Stimulated activated CD4-positive, alpha-beta T cell treated with anti-CD3 and anti-CD28 coated beads, TNF-alpha, amount 100 ng/mL, for 48 hours (primary cell): ENCODE data around the gene OPRL1.
"Not testable (repeated sequence)": the region's sequence is repeated elsewhere in the genome, so short reads cannot be mapped to it uniquely, and the experiment has no call there.

ENCODE experiments used
- DNase-seq, 3 donors: peaks; one replicate each; pipeline ENCODE4 v3.0.0-alpha.2; 2020; ENCODE audit warnings: low read depth in 3 of 3

OPRL1 gene

DNA sequence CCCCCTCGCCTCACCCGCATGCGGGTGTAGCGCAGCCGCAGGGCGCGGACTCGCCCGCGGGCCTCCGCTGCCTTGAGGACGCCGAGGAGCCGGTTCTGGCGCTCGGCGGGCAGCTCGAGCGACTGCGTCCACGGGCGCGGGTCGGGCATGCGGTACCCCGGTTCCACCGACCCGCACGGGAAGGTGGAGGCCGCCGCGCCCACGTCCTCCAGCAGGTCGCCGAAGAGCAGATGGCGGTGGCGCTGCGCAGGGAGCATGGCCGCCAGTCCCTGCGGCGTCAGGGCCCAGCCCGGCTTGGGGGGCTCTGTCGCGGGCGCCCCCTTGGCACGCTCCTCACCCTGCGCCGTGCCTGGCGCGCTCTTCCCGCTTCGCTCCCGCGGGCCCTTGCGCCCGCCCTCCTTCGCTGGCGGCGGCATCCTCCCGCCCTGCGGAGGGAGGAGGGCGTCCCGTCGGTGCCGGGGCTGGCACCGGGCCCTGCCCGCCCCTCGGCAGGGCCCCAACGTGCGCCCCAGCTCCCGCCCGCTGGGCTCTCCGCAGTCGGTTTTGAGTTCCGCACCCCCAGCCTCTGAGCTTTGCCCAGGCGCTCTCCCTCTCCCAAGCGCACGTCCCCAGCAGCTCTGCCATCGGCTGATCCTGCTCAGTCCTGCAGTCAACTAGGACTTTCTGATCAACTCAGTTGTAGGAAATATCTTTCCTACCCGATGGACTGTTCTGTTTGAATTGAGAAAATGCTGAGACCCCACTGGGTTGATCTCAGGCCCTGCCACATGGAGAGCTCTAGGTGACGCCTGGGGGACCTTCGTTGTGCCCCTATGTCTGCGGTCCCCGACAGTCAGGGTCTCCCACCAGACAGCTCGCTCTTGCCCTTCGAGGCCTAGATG, 4.2 kb downstream of the OPRL1 start, which contains the start of gene LKAAEAR1:
LKAAEAR1 (minus strand) TSS at position 595 of the 881 bp plus-strand sequence; CDS start at position 416, 179 bp downstream.
- DNase-seq = no peak

DNA sequence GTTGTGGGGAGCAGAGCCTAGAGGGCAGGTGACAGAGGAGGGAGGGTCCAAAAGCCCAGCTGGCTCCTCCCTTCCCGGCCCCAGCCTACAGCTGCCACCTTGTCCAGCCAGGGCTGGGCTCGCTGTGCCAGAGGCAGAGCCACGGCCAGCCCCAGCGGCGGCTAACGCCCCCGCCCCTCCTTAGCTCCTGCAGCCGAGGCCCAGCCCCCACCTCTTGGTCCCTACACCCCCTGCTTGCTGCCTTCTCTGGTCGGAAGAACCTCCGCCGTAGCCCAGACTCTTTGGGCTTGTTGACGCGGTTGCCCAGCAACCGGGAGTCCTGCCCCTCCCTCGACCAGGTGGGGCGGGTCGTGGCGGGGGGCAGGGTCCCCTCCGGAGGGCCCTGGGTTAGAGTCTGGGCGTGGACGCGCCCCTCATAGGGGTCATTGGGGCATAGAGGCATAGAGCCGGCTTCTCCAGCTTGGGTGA, 4.8 kb downstream of the OPRL1 start:
- DNase-seq = no peak

DNA sequence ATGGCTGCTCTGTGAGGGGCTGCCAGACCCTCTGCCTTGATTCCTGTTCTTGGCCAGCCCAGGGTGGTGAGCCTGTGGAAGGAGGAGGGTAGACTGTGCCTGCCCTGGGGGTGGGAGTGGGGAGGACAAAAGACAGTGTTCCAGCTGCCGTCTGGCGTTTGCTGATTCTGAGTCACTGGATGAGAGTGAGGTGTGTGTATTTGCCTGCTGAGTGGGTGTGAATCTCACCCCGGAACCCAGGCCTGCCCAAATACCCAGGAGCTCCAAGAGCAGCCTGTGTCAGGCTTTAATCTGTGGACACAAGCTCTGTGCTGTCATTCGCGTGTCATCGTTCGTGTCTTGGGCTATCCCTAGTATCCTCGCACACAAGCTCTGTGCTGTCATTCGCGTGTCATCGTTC, 6.9 kb downstream of the OPRL1 start:
- DNase-seq = no peak

DNA sequence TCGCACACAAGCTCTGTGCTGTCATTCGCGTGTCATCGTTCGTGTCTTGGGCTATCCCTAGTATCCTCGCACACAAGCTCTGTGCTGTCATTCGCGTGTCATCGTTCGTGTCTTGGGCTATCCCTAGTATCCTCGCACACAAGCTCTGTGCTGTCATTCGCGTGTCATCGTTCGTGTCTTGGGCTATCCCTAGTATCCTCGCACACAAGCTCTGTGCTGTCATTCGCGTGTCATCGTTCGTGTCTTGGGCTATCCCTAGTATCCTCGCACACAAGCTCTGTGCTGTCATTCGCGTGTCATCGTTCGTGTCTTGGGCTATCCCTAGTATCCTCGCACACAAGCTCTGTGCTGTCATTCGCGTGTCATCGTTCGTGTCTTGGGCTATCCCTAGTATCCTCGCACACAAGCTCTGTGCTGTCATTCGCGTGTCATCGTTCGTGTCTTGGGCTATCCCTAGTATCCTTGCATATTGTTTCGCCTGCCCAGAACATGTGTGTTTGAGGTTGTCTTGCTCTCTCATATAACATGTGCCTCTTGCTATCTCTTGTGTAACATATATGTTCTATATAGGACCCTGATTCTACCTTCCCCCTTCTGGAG, 7.4 kb downstream of the OPRL1 start:
- DNase-seq = not testable (repeated sequence)

DNA sequence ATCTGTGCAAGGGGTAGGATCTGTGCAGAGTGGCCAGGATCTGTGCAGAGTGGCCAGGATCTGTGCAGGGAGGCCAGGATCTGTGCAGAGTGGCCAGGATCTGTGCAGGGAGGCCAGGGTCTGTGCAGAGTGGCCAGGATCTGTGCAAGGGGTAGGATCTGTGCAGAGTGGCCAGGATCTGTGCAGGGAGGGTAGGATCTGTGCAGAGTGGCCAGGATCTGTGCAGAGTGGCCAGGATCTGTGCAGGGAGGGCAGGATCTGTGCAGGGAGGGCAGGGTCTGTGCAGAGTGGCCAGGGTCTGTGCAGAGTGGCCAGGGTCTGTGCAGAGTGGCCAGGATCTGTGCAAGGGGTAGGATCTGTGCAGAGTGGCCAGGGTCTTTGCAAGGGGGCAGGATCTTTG, 8.7 kb downstream of the OPRL1 start:
- DNase-seq = not testable (repeated sequence)

DNA sequence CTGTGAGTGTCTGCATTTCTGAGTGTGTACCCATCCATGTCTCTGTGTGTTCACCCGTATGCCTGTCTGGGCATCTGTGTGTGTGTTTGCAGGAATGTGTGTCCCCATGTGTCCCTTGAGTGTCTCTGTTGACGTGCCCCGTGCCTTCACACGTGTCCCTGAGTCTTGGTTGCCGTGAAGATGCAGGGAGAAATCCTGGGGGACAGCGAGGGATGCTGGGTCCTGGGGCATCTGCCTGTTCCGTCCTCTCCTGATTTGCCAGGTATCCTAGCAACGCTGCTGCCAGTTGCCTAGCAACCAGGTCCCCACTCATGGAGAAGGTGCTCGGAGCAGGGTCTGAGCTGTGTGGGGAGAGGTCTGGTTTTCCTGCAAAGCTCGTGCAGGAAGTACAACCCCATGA, 10.3 kb downstream of the OPRL1 start:
- no peak for DNase-seq

DNA sequence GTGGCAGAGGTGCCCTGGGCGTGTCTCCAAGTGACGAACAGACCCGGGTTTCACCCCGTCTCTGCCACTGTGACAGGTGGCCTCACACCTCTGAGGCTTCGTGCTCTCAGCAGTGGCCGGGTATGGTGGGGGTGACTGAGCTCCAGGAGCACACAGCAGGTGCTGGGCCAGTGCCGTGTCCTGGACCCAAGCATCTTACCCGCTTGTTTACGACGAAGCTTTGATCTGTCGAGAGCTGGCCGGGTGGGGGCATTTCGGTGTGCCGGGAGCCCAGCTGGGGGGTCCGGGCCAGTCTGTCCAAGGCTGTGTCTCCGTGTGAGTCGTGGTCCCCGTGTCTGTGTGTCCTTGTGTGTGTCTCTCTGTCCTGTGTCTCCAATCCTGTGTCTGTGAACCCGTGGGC, 11.5 kb downstream of the OPRL1 start:
- DNase-seq = no peak

DNA sequence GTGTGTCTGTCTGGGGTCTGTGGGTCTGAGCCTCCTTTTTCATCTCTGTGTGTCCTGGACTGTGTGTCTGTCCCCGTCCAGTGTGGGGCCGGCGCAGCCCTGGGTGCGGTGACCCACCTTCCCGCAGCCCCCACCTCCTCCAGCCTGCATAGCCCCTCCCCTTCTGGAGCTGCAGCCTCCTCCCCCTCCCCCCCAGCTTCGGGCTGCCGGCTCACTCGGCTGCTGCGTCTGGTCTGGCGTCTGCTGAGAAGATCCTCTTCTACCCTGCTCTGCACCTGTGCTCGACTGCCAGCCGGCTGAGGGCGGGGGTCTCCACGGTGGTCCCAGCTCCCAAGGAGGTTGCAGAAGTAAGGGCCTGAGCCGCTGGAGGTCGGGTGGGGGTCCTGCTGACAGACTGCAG, 11.9 kb downstream of the OPRL1 start:
- DNase-seq = no peak

DNA sequence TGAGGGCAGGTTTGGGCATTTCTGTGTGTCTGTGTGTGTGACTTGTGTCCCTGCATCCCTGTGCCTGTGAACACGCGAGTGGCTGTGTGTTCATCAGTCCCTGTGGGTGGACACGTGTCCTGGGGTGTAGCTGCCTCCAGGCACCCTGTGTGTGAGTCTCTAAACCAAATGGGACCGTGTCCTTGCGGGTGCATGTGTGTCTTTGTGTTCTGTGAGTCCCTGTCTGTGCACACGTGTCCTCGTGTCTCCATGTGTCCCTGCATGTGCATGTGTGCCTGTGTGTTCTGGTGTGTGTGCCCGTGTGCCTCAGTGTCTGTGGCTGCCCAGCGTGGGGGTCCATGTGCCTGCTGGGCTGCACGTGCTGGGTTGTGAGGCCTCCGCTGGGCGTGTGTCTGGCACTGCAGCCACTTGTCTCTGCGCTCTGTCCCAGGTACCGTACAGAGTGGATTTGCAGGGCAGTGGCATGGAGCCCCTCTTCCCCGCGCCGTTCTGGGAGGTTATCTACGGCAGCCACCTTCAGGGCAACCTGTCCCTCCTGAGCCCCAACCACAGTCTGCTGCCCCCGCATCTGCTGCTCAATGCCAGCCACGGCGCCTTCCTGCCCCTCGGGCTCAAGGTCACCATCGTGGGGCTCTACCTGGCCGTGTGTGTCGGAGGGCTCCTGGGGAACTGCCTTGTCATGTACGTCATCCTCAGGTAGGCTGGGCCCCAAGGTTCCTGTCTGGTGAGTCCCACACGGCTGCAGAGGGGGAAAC, 12.6 kb downstream of the OPRL1 start:
- no peak for DNase-seq

DNA sequence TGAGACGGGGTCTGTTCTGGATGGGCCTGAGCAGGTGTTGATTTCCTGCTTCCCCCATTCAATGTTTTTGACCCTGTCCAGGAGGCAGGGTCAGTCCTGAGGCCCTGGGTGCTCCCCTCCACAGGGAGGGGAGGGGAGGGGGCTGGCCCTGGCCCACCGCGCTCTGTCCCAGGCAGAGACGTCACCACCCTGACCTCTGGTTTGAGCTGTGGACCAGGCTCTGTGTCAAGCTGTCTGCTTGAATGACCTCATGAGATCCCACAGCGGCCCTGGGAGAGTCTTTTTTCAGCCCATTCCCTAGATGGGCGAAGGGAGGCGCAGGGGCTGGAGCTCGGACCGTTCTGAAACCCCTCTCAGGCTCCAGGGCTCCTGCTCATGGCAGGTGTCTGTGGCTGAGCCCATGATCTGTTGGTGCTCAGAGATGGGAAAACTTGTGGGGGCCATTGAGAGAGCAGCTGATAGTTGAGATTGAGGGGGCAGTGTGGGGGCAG, 13.2 kb downstream of the OPRL1 start:
- DNase-seq = no peak

DNA sequence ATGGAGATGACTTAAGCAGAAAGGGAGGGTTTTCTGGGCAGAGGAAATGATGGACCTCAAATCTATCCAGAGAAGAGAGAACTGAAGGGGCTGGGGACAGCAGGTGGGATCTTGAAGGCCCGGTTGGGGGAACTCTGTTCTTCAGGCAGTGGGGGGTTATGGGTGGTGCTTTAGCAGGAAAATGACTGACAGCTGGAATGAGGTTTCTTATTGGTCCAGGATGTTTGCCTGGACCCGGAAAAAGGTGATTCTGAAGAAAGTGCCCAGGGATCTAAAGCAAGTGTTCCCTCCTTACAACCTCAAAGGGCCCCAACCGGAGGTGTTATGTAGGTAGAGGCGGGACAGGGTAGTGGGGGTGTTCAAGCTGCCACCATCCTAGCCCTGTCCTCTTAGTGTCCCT, 15.6 kb downstream of the OPRL1 start:
- no peak for DNase-seq

DNA sequence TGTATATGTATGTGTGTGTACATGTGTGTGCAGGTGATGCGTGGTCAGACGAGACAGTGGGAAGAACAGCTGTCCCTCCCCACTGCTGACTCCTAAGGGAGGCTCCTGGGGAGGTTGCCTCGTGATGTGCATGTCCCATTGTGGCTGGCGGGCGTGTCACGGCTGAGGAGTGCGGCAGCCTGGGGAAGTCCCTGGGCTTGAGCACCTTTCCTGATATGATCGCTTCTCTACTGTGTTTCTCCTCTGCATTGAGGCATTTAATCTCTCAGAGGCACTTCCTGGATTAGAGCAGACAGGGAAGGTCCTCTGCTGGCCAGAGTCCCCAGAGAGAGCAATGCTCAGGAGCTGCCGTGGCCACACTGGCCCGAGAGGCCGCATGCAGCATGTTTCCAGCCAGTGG, 16.0 kb downstream of the OPRL1 start:
- DNase-seq = no peak

DNA sequence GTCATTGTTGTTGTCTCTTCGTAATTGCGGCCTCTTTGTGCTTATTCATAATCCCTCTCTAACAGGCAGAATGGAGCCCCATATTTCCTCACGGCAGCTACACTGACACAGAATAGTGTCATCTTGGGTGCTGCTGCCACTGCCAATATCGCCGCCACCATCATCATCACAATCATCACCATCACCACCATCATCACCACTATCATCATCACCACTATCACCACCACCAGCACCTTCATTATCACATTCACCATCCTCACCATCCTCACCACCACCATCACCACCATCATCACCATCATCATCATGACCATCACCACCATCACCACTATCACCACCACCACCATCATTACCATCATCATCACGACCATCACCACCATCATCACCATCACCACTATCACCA, 16.7 kb downstream of the OPRL1 start:
- no peak for DNase-seq

DNA sequence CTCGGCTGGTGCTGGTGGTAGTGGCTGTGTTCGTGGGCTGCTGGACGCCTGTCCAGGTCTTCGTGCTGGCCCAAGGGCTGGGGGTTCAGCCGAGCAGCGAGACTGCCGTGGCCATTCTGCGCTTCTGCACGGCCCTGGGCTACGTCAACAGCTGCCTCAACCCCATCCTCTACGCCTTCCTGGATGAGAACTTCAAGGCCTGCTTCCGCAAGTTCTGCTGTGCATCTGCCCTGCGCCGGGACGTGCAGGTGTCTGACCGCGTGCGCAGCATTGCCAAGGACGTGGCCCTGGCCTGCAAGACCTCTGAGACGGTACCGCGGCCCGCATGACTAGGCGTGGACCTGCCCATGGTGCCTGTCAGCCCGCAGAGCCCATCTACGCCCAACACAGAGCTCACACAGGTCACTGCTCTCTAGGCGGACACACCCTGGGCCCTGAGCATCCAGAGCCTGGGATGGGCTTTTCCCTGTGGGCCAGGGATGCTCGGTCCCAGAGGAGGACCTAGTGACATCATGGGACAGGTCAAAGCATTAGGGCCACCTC, 18.7 kb downstream of the OPRL1 start:
- no peak for DNase-seq

DNA sequence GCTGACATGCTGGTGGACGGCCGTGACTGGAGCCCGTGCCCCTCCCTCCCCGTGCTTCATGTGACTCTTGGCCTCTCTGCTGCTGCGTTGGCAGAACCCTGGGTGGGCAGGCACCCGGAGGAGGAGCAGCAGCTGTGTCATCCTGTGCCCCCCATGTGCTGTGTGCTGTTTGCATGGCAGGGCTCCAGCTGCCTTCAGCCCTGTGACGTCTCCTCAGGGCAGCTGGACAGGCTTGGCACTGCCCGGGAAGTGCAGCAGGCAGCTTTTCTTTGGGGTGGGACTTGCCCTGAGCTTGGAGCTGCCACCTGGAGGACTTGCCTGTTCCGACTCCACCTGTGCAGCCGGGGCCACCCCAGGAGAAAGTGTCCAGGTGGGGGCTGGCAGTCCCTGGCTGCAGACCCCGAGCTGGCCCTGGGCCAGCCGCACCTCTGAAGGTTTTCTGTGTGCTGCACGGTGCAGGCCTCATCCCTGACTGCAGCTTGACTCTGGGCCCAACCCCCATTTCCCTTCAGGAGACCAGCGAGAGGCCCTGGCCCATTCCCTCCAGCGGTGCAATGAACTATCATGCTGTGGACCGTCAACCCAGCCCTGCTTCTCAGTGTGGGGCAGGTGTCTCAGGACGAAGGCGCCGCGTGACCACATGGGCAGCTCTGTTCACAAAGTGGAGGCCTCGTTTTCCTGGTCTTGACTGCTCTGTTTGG, 19.4 kb downstream of the OPRL1 start:
- no peak for DNase-seq

DNA sequence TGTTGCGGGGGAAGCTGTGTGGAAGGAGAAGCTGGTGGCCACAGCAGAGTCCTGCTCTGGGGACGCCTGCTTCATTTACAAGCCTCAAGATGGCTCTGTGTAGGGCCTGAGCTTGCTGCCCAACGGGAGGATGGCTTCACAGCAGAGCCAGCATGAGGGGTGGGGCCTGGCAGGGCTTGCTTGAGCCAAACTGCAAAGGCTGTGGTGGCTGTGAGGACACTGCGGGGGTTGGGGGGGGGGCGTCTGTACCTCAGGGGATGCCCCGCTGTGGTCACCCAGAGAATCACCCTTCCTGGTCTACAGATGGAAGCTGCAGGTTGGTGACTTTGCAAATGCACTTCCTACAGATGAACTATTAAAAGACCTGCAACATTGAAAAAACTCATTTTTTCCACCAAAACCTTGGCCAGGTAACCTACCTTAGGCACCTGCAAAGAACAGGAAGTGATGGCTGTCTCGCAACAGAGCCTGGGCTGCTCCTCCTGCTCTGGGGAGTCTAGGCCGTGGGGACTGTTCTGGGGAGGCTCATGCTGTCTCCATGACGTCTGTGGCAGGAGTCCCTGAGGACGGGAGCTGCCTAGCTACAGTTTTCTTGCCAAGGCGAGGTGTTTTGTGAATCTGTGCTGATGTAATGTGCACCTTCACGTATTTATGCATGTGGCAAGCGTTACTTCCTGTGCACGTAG, 20.1 kb downstream of the OPRL1 start:
- no peak for DNase-seq

DNA sequence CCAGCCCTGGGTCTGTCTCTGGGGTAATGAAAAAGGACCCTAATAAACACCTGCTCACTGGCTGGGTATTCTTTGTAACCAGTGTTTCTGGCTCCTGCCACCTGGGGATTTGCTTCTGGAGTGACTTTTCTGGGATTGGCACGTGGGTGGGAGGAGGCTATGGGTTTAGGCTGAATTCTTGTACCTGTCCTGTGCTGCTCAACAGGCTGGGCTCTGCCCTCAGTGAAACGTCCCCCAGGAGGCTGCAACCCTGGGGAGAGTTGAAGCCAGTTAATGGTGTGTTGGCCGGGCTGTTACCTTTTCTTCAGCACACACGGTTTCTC, 20.6 kb downstream of the OPRL1 start:
- DNase-seq = no peak

DNA sequence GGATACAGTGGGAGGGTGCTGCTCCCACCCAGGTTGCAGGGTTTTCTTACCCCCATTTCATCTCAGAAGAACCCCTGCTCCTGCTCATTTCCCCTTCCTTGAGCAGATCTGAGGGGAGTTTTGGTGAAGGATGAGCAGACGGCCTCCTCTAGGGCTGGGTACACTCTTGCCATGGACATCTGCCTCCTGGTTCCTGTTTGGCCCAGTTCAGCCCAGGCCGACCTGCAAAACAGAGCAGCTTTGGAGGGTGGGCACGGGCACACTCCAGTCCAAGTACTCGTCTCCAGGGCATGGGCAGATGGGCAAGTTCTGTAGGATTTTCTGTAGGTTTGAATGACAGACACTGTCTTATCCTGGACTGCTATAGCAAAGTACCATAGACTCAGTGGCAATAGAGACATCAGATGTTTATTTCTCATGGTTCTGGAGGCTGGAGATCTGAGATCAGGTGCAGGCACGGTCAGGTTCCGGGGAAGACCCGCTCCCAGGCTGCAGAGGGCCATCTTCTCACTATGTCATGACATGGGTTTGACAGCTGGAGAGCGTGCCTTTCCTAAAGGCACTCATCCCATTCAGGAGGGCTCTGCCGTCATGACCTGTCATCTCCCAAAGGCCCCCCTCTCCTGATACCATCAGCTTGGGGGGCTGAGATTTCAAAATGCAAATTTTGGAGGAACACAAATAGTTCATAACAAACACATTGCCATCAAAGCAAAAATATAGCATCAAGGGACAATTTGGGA, 21.2 kb downstream of the OPRL1 start:
- no peak for DNase-seq

DNA sequence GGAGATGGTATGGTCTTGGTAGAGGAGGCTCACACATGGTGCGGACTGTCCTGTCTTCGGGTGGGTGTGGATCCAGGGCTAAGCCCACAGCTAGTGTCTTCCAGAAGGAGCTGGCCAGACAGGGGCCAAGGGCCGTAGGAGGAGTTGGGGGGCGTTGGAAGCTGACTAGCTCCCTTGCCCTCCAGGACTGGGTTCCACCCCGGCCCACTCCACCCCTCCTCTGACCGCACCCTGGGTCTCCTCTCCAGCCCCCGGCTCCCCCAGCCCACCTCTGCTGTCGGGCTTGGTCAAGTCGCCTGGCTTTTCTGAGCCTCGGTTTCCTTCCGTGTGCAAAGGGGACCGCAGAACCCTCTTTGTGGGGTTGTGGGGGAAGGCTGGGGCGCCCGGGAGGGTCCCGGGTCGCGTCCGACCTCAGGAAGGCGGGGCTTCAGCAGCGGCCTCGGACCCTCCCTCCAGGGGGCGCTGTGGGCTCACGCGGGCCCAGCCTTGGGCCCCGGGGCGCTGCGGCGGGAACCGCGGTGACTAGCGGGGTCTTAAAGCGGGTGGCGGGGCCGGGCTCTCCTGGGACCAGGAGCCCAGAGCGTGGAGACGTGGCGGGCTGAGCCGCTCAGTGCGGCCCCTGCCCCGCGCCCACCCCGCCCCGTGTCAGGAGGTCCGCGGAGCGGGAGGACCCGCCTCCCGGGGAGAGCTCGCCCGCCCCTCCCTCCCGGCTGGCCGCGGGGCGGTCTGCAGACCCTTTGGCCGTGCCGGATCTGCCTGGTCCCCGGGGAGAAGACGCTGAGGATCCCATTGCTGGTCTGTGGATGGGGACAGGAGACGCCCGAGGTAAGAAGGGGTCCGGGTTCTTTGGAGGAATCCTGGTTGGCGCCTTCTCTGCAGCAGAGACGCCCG, 22.1 kb downstream of the OPRL1 start:
- DNase-seq = peak in 2 of 3 donors; percentile 59 to 70
